ENCODE results near the gene NAV2.

Gene NAV2

DNA sequence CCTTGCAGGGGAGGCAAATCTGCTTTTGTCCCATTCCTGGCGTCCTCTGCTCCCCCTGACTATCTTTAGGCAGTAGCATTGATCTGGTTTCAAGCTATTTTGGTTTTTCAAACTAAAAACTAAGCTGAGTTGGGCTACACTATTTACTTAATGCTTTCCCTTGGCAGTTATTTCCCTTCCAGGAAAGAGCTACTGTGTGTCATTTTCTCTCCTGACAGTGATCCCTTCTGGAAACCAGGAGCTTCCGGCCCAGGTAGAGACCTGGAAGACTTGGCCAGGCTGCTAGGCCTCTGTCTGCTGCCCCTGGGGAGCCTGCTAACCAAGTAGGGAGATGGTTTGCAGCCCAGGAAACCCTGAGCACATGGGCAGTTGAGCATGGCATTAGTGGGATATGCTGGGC is 35.0 kb downstream of the NAV2 start:
- DNase-seq = no peak

DNA sequence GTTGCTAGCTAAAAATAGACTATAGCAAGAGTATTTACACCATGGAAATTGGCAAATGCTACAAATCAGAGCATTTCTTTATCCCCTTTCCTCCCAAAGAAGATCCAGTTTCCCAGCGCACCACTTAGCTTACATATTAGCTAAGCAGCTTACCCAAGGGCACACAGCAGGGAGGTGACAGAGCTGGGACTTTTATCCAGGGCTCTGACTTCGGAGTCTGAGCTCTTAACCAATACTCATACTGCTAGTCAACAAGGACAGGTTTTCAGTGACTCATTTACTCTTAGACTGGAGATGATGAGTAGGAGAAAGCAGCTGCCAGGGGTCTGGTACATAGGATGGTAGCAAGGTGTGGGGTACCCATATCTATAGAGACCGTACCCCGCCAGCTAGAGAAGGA is 38.4 kb downstream of the NAV2 start:
- no peak for DNase-seq

DNA sequence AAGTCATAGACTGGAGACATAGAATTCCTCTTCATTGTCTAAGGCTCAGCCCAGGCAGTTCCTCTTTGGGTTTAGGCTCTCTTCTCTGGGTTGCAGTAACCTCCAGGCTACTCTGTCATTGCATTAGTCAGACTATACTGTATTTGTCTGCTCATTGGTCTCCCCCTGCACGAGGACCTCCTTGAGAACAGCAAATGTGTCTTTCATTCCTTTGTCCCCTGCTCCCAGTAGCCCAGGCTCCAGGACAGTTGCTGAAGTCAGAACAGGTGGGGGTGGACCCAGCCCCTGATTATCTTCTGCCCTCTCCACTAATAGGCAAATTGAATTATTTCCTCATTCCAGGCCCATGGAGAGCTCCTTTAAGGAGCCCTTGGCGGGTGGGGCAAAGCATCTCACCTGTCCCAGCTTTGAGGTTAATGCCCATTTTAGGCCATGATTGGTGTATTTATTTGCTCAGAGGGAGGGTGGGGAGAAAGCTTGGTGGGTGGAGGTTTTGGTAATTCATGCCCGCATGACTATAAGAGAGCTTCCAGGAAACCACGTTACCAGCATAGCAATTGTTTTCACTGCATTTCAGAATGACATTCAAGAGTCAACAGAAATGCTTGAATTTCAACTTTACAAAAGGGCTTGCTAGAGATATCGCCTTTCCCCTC is 40.9 kb downstream of the NAV2 start:
- no peak for DNase-seq

DNA sequence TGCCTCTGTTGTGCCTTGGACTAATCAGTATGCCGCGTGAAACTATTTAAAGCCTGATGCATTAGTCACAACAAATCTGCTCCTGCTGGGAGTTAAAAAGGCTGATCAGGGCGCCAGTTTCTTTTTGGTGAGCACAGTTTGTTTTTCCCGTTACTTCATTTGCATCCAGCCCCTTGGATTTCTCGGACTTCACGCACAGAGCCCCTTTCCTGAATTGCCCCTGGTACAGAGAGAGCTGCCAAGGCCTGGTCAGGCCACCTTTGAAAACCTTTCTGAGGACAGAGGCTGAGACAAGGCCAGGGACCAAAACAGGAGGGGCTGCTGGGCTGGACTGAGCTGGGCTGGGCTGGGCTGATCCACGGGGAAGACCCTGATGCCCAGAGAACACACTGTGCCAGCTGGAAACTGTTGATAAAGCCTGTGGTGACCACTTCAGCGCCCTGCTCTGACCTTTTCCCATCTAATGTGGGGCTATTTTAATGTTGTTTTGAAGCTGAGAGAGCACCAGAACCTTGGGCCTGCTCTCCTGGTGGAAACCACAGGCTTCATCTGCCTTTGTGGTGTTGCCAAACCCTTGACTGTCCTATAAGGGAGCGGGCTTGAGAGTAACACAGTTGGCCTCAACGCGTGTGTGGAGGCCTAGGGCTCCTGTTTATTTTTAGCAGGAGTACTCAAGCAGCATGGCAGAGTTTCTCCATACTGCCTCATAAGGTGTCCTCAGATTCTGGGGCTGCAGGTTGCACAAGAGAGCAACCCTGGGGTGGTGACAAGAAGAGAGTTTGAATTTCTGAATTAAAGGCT is 44.2 kb downstream of the NAV2 start:
- DNase-seq = no peak

DNA sequence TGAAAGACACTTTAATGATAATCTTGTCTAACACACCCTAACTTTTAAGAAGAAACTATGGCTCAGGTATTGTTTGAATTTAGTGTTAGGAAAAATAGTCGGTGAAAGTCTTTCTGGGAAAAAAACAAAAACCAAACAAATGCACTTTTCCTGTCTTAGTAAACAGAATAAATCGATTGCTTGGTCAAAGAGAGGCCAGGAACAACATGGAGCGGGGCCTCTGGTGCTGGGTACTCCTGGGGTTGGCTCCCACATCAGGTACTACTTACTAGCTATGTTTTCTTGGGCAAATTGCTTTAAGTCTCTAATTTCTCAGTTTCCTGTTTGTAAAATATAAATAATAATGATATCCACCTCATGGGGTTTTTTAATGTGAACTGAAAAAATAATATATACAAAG is 46.8 kb downstream of the NAV2 start:
- no peak for DNase-seq

DNA sequence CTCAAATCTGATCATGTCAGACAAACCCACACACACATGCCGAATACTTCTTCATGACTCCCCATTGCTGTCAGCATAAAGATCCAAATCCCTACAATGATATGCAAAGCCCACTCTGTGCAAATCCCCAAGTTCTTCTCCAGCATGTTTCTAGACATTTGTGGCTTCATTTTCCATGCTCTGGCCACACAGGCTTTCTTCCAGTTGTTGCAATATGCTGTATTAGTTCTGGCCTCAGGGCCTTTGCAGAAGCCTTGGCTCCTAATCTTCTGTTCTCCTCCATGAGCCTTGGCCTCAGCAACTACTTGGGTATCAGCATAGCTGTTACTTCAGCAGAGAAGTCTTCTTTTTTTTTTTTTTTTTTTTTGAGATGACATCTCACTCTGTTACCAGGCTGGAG is 49.6 kb downstream of the NAV2 start:
- no peak for DNase-seq

DNA sequence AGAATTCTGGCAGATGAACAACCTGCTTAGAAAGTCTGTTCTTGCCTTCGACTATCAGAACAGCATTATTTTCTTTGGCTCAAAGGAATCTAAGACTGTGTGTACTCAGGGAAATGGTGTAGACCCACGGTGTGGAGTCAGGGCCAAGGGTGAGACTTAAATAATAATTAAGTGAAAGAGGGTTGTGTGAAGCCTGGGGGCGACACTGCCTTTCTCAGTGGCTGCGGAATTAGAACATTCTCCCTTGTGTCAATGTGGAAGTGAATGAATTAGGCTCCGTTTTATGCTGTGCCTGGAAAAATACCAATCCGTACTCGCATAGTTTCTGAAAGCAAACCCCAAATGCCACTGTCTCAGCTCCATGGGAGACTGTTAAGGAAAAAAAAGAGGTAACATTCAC is 50.7 kb downstream of the NAV2 start:
- DNase-seq = no peak

DNA sequence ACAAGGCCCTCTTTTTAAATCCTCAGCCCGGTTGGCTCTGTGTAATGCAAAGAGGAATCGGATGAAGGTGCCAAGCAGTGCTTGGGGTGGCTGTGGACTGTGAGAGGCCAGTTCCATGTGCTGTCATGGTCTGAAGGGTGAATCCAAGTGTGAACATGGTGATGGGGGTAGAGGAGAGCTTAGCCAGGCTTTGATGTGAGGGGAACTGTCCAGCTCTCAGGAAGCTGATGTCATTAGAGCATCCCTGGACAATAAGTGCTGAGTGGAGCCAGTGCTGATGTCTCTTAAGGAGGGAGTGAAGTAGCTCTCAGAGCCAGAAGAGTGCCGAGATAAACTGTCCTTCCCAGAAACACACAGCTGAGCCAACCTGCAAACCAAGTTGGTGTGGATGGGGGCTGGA is 53.6 kb downstream of the NAV2 start:
- no peak for DNase-seq

DNA sequence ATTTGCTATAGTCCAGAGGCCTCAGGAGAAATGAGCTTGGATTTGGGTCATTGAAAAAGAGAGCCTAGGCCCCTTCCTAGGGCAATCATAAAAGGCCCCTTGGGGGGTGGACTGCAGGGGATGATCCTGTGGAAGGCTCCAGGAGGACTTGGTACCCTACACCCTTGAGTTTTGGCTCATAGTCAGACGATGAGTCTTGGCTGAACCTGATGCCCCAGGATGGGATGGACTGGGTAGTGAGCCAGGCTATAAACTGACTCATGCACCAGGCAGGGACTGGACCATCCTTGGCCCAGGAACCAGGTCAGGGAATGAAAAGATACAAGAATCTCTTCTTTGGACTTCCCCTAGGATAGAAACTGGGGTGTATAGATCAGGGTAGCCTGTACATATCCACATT is 54.2 kb downstream of the NAV2 start:
- DNase-seq = no peak

DNA sequence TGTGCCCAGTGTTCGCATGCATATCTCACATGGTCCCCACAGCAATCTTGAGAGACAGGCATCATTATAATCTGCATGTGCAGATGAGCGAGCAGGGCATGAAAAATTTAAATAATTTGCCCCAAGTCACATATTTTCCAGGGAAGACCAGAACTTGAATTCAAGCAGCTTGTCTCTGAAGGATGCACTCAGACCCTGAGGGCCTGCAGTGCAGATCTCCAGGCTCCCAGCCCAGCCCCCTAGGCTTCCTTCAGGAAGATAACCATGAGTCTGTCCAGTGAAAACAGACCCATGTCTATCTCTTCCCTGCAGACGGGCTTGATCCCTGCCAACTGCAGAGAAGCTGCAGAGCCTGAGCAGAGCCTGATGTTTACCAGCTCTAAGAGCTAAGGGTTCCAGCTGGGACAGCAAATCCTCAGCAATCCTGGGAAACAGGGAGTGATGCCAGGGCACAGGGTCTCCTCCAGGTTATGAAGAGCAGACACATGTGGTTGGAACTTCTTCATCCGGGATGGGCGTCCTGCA is 55.1 kb downstream of the NAV2 start:
- no peak for DNase-seq

DNA sequence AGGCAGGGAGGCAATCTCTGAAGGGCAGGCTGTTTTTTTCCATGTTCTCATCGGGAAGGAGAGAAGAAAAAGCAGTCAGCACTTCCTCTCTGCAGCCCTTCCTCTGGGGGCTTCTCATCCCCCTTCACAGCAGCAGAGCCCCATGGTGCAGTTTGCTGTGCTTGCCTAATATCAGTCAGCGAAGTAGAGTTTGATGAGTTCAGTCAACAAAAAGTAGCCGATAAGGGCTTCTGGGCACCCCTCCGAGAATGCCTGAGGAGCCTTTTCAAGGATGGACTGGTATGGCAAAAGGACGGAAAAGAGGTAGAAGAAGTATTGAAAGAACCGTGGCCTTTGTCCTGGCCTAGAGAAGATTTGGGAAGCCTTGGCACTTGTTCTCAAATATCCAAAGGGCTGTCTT is 55.6 kb downstream of the NAV2 start:
- no peak for DNase-seq

DNA sequence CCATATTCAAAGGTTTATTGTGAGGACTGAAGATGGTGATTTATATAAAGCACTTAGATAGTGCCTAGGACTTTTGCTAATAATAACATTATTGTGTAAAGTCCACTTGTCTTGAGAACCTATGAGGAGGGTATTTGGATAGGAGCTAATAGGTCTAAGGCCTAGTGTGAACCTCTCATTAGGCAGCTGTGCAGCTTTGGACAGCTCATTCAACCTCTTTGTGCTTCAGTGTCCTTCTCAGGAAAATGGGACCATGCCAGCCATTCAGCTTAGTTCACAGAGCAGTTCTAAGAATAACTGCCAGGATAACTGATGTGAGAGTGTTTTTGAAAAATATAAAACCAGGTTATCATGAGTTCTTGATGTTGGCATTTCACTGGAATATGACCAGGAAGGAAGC is 56.2 kb downstream of the NAV2 start:
- no peak for DNase-seq

DNA sequence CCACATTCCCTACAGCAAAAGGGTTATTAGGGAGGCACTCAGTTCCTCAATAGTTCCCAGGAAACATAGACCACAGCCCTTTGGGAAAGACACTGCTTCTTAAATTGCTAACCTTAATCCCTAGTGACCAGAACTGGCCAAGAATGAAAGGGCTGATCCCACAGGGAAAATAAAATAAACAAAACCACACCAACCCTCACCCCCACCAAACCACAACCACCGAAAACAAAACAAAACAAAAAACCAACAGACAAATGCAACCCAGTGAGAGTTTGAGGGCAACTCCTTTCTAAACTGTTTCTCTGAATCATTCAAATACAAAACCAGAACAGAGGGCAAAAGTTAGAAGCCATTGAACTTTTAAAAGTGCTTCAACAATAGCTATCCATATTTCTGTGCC is 57.2 kb downstream of the NAV2 start:
- peak in 1 of 2 experiments; percentile 11 for DNase-seq

DNA sequence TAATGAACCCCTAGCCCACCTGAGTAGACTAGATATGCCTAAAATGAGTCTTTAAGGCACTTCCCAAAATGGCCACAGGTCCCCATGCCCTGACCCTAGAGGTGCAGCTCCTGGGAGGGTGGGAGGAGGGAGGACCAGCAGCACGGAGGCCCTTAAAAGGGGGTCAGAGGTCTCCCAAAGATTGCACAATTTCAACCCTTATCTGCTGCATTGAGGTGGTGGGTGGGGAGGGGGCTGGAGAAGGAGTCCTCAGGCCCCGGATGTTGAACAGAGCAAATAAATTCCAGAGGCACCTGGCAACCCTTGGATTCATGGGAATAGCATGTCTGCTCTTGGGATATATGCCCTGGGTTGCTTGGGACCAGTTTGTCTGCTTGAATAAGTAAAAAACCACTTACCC is 57.6 kb downstream of the NAV2 start:
- DNase-seq = no peak

DNA sequence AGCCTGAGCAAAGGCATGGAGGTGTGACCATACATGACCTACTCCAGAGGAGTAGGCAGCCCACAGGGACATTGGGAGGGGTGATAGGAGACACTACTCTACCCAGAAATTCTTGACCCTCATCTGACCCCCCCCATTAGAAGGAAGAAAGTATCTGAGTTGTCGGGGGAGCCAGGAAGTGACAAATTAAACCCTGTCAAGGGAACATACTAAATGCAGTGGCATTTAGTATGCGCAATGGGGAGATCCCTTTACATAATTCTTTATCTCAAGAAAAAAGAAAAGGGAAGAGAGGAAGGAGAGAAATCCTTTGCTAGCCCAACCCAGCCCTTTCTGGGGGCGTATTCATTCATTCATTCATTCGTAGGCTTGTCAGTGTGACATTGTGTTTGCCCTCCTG is 58.8 kb downstream of the NAV2 start:
- DNase-seq = no peak

DNA sequence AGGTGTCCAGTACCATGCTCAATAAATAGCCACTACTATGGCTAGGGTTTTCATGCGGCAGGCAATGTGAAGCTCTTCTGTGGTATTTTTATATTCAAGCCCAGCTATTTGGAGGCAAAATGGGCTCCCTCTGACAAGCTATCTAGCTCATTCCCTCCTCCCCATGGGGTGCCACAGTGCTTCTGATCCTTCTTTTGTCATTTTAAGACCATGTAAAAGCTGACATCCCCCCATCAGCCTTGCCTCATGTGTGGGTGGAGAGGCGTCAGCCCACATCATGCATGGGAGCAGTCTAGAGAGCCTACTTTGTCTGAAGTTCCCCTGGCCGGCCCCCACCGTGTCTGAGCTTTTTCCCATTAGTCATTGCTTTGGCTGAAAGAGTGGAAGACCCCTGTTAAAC is 59.8 kb downstream of the NAV2 start:
- DNase-seq = no peak

DNA sequence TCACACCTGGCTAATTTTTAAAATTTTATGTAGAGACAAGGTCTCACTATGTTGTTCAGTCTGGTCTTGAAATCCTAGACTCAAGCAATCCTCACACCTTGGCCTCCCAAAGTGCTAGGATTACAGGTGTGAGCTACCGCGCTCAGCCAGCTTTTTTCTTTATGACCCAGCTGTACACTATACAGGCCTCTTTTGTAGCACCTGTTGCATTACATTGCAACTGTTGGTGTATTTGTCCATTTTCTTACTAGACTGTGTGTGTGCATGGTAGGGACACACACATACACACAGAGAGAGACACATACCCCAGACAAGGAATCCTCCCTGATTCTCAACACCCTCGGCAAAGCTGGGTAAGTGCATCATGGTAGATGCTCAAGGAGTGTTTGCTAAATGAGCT is 61.7 kb downstream of the NAV2 start:
- DNase-seq = no peak

DNA sequence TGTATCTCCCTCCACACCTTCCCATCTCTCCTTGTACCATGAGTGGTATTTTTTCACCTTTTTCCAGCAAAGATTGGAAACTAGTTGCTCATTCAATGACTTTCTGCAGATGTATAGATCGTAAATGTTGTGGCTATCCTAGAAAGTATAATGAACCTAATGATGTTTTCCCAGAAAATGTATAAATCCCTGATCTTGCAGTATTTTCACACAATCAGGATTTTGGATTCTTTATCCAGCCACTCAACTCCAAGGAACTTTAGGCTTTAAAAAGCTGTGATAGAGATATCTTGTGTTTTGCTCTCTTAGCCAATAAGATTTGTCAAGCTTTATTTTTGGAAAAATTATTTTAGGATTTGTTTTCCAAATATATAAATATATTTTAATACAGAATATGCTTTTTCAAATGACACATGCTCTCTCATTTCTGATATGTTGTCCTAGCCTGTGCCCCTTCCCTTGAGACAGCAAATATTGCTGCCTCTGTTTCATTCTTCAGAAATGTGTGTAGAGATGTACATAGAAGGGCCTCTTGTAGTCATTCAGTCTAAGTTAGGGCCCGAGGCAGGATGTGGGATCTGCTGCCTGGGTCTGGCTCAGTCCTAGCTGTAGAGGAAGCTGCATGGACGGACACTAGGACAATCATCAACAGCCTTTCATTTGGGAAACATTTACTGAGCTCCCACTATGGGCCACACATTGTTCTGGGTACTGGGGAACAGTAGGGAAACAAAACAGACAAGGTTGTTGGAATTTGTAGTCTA is 62.4 kb downstream of the NAV2 start:
- DNase-seq = no peak

DNA sequence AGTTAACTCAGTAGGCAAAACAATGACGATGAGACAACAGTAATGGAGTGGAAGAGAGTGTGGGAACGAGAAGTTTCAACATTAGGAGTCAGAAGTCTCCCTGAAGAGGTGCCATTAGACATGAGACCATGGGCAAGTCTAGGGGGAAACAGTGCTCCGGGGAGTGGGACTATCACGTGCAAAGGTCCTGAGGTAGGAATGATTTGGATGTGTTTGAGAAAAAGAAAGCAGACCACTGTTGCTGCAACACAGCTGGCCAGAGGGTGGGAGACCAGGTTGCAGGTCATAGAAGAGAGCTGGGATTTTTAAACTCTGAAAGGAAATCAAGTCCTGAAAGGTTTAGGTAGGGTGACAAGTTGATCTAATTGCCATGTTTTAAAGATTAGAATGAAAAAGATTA is 63.0 kb downstream of the NAV2 start:
- no peak for DNase-seq

DNA sequence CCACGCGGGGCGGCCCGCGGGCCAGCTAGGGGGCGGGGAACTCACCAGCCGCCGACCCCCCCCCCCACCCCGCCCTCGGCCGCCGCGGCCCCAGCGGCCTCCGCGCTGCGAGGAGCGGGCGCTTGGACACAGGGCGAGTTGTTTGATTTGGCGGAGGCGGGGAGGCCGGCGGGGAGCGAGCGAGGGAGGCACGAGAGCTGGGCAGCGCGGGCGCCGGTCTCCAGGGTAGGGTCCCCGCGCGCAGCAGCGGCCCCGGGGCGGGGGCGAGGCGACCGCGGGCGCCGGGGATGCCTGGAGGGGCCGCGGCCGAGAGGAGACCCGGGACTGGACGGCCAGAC is 64.4 kb downstream of the NAV2 start:
- peak; percentile 23 to 44 for DNase-seq

DNA sequence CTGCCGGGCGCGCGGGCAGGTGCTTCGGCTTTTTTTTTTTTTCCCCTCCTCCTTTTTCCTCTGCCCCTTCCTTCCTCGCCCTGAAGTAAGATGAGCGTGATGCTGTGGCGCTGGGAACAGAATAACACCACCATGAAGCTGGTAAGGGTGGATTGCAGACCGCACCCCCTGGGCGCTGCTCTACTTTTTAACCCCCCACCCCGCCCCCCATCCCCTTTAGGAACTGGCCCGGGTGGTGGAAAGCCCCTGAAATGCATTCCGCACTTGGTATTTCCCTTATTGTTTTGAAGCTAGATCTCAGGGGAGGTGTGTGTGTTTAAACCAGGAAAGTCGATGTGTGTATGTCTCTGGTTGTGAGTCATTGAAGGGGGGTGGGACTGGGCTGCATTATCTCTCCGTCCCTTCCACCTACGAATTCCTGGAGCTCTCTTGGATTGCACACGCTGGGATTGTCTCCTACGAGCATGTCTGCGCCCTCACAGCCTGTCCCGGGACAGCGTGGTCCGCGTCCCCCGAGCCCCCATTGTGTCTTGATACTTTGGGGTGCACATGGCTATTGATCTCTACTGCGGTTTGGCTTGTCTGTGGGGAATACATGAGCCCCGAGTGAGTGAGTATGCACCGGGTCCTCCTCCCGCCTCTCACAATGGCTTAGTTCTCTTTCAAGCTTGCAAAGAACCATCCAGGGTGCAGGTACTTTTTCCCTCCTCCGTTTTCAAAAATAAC is 64.9 kb downstream of the NAV2 start:
- DNase-seq = no peak

DNA sequence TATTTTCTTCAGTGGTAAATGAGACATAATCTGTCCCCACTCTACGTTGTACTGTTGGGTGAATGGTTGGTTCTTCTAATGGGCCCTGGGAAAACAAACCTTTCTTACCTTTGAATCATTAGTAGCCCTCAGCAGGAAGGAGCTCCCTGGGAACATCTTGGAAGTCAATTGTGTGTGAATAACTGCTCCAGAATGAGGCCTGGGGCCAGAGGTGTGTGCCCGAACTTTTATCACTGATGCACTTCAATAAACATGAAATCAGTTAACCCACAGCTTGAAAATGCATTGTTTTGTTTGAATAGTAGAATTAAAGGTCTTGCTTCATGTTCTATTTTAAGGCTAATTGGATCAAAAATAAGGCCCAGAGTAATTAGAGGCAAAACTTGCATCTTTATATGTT is 67.1 kb downstream of the NAV2 start:
- no peak for DNase-seq

DNA sequence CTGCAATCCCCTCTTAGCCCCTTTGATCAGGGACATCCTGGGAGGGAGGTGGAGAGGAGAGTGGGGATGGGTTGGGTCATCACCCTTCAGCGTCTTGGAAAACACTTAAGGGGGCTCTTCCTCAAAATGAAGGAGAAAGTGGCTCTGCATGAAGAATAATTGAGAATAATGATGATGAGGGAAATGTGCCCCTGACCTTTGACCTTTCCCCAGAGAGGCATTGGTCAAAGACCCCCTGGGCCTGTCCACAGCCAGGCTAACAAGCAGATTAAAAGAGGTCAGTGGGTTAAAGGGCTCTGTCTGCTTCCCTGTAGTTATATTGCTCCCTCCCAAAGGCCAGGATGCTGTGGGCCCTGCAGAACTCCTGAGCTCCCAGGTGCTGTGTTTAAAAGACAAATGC is 68.7 kb downstream of the NAV2 start:
- no peak for DNase-seq

Measured in NCI-H2081 (cell line).